Measurements from ENCODE around the gene GARIN5A. TPM values are rescaled to one million over a fixed set of nuclear protein-coding genes. Genes with fewer than 3 reads are reported as not detected.

GARIN5A gene
- polyA plus RNA-seq, 1 donor (not counting 4 experiments of a cell fraction or from before 2014, with no cell fraction given), result 0.37 TPM

GRCh38 chr19:50498219-50499056 lies 21.8 kb upstream of the GARIN5A start:
- DNase-seq (ENCODE audit: low read depth, low spot score), result no peak
- Histone ChIP-seq H4K20me1 (ENCODE audit: control insufficient read depth, extremely low read depth, insufficient read depth, low read length) (no peaks in the 10 kb centered on the region), H3K4me1 (ENCODE audit: control insufficient read depth, extremely low read depth, insufficient read depth, low read length) (no peaks in the 10 kb centered on the region), H3K9me1 (ENCODE audit: control insufficient read depth, extremely low read depth, insufficient read depth, low read length) (no peaks in the 10 kb centered on the region), H3K9ac (ENCODE audit: control insufficient read depth, extremely low read depth, insufficient read depth, low read length) (no peak overlapping the region), H3K4me3 (ENCODE audit: control insufficient read depth in 2 of 3, extremely low read depth in 1 of 3, insufficient read depth in 2 of 3, low read depth in 1 of 3, low read length in 3 of 3) (no peak overlapping the region), H3K9me3 (ENCODE audit: control insufficient read depth, low read depth, low read length) (no peaks in the 10 kb centered on the region), H3K27ac (ENCODE audit: control insufficient read depth, insufficient read depth, low read length) (no peak overlapping the region), H3K27me3 (ENCODE audit: control insufficient read depth, extremely low read depth, insufficient read depth, low read length) (peaks cover 6% of the 10 kb centered on the region), H3K4me2 (ENCODE audit: control insufficient read depth, extremely low read depth, insufficient read depth, low read depth, low read length) (no peak overlapping the region), H3K79me2 (ENCODE audit: control insufficient read depth, insufficient read depth, low read length) (no peaks in the 10 kb centered on the region), H2AFZ (ENCODE audit: control insufficient read depth, low read length) (no peak overlapping the region), H3K36me3 (ENCODE audit: control insufficient read depth in 2 of 2, extremely low read depth in 1 of 2, insufficient read depth in 2 of 2, low read length in 2 of 2) (no peaks in the 10 kb centered on the region)
- dilution Hi-C loops (cut with MboI; ENCODE audit: extremely low pct_ligation_motif_present, low sequenced_read_pairs), result no loop called here
- TF ChIP-seq CTCF (optimal IDR thresholded peaks at IDR 0.05 in 1 of 3, IDR thresholded peaks at IDR 0.05 in 1 of 3, conservative IDR thresholded peaks at IDR 0.05 in 1 of 3; ENCODE audit: extremely low read depth in 1 of 3, insufficient read depth in 2 of 3, low read length in 3 of 3), result no peak
- no peak for TF ChIP-seq EZH2 (IDR thresholded peaks at IDR 0.05; ENCODE audit: low read length)
- no peak for FAIRE-seq

DNA sequence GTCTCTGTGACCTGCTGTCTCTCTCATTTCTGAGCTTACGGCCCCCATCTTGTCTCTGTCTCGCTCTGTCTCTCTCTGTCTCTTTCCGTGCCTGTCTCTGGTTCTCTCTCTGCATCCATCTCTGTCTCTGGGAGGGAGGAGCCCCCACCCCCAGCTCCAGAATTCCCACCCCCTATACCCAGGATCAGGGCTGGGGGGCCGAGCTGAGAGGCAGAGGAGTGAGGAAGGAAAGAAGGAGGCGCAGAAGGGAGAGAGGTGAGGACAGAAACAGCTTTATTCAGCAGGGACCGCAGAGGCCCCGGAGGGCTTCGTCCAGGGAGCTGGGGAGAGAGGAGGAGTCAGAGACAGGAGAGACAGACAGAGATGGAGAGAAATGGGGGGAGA lies 20.4 kb upstream of the GARIN5A start:
- no peaks in the 10 kb centered on the region for H3K36me3 ChIP-seq (ENCODE audit: control insufficient read depth in 2 of 2, extremely low read depth in 1 of 2, insufficient read depth in 2 of 2, low read length in 2 of 2)
- H4K20me1 ChIP-seq (ENCODE audit: control insufficient read depth, extremely low read depth, insufficient read depth, low read length), result no peaks in the 10 kb centered on the region
- no peak for TF ChIP-seq EZH2 (IDR thresholded peaks at IDR 0.05; ENCODE audit: low read length)
- TF ChIP-seq CTCF (optimal IDR thresholded peaks at IDR 0.05 in 1 of 3, IDR thresholded peaks at IDR 0.05 in 1 of 3, conservative IDR thresholded peaks at IDR 0.05 in 1 of 3; ENCODE audit: extremely low read depth in 1 of 3, insufficient read depth in 2 of 3, low read length in 3 of 3), result no peak
- dilution Hi-C loops (cut with MboI; ENCODE audit: extremely low pct_ligation_motif_present, low sequenced_read_pairs), result no loop called here
- no peak for FAIRE-seq
- no peak overlapping the region for H3K4me3 ChIP-seq (ENCODE audit: control insufficient read depth in 2 of 3, extremely low read depth in 1 of 3, insufficient read depth in 2 of 3, low read depth in 1 of 3, low read length in 3 of 3)
- H3K9ac ChIP-seq (ENCODE audit: control insufficient read depth, extremely low read depth, insufficient read depth, low read length), result no peak overlapping the region
- H3K9me1 ChIP-seq (ENCODE audit: control insufficient read depth, extremely low read depth, insufficient read depth, low read length), result no peaks in the 10 kb centered on the region
- no peak overlapping the region for H2AFZ ChIP-seq (ENCODE audit: control insufficient read depth, low read length)
- no peak overlapping the region for H3K27ac ChIP-seq (ENCODE audit: control insufficient read depth, insufficient read depth, low read length)
- DNase-seq (ENCODE audit: low read depth, low spot score), result no peak
- H3K79me2 ChIP-seq (ENCODE audit: control insufficient read depth, insufficient read depth, low read length), result no peaks in the 10 kb centered on the region
- peaks cover 18% of the 10 kb centered on the region for H3K27me3 ChIP-seq (ENCODE audit: control insufficient read depth, extremely low read depth, insufficient read depth, low read length)
- H3K4me1 ChIP-seq (ENCODE audit: control insufficient read depth, extremely low read depth, insufficient read depth, low read length), result no peaks in the 10 kb centered on the region
- H3K4me2 ChIP-seq (ENCODE audit: control insufficient read depth, extremely low read depth, insufficient read depth, low read depth, low read length), result no peak overlapping the region
- no peaks in the 10 kb centered on the region for H3K9me3 ChIP-seq (ENCODE audit: control insufficient read depth, low read depth, low read length)
